ENCODE data around the gene NRXN3. TPM values are rescaled to one million over a fixed set of nuclear protein-coding genes. Genes with fewer than 3 reads are reported as not detected.

The NRXN3 gene
- total and polyA plus RNA-seq, 2 experiments from 2014 or later, result 1.0 to 1.8 TPM

DNA sequence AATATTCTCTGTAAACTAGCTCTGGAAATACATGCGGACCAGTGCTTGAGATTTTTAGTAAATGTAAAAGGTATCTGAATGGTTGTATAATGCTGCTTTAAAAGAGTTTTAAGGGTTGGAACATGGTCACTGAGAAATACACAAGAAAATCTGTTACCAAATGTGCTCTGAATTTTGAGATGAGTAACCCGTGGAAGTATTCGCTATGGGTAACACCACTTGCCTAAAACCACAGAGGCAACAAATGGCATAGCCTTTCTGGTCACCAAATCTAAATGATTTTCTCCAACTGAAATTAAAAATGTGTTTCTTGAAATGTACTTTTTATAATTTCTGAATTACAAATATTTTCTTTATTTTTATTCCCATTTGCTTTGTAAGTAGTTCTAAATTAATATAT is 1295.5 kb downstream of the NRXN3 start (continued):
- TF ChIP-seq, protein P1, sequence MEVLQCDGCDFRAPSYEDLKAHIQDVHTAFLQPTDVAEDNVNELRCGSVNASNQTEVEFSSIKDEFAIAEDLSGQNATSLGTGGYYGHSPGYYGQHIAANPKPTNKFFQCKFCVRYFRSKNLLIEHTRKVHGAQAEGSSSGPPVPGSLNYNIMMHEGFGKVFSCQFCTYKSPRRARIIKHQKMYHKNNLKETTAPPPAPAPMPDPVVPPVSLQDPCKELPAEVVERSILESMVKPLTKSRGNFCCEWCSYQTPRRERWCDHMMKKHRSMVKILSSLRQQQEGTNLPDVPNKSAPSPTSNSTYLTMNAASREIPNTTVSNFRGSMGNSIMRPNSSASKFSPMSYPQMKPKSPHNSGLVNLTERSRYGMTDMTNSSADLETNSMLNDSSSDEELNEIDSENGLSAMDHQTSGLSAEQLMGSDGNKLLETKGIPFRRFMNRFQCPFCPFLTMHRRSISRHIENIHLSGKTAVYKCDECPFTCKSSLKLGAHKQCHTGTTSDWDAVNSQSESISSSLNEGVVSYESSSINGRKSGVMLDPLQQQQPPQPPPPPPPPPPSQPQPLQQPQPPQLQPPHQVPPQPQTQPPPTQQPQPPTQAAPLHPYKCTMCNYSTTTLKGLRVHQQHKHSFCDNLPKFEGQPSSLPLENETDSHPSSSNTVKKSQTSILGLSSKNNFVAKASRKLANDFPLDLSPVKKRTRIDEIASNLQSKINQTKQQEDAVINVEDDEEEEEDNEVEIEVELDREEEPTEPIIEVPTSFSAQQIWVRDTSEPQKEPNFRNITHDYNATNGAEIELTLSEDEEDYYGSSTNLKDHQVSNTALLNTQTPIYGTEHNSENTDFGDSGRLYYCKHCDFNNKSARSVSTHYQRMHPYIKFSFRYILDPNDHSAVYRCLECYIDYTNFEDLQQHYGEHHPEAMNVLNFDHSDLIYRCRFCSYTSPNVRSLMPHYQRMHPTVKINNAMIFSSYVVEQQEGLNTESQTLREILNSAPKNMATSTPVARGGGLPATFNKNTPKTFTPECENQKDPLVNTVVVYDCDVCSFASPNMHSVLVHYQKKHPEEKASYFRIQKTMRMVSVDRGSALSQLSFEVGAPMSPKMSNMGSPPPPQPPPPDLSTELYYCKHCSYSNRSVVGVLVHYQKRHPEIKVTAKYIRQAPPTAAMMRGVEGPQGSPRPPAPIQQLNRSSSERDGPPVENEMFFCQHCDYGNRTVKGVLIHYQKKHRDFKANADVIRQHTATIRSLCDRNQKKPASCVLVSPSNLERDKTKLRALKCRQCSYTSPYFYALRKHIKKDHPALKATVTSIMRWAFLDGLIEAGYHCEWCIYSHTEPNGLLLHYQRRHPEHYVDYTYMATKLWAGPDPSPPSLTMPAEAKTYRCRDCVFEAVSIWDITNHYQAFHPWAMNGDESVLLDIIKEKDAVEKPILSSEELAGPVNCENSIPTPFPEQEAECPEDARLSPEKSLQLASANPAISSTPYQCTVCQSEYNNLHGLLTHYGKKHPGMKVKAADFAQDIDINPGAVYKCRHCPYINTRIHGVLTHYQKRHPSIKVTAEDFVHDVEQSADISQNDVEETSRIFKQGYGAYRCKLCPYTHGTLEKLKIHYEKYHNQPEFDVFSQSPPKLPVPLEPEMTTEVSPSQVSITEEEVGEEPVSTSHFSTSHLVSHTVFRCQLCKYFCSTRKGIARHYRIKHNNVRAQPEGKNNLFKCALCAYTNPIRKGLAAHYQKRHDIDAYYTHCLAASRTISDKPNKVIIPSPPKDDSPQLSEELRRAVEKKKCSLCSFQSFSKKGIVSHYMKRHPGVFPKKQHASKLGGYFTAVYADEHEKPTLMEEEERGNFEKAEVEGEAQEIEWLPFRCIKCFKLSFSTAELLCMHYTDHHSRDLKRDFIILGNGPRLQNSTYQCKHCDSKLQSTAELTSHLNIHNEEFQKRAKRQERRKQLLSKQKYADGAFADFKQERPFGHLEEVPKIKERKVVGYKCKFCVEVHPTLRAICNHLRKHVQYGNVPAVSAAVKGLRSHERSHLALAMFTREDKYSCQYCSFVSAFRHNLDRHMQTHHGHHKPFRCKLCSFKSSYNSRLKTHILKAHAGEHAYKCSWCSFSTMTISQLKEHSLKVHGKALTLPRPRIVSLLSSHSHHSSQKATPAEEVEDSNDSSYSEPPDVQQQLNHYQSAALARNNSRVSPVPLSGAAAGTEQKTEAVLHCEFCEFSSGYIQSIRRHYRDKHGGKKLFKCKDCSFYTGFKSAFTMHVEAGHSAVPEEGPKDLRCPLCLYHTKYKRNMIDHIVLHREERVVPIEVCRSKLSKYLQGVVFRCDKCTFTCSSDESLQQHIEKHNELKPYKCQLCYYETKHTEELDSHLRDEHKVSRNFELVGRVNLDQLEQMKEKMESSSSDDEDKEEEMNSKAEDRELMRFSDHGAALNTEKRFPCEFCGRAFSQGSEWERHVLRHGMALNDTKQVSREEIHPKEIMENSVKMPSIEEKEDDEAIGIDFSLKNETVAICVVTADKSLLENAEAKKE (CRISPR knock-in tag; IDR thresholded peaks at IDR 0.05), result no peak
- no peak for TF ChIP-seq EZH2phosphoT487 (IDR thresholded peaks at IDR 0.05; ENCODE audit: unreplicated experiment)
- TF ChIP-seq CREB1 (CRISPR knock-in tag; IDR thresholded peaks at IDR 0.05; ENCODE audit: low read depth), result no peak
- TF ChIP-seq CTCF (conservative IDR thresholded peaks at IDR 0.05; ENCODE audit: low read depth in 2 of 2), result no peak
- no peak for TF ChIP-seq STAT1 (IDR thresholded peaks at IDR 0.05; ENCODE audit: unreplicated experiment)
- TF ChIP-seq, protein P2, sequence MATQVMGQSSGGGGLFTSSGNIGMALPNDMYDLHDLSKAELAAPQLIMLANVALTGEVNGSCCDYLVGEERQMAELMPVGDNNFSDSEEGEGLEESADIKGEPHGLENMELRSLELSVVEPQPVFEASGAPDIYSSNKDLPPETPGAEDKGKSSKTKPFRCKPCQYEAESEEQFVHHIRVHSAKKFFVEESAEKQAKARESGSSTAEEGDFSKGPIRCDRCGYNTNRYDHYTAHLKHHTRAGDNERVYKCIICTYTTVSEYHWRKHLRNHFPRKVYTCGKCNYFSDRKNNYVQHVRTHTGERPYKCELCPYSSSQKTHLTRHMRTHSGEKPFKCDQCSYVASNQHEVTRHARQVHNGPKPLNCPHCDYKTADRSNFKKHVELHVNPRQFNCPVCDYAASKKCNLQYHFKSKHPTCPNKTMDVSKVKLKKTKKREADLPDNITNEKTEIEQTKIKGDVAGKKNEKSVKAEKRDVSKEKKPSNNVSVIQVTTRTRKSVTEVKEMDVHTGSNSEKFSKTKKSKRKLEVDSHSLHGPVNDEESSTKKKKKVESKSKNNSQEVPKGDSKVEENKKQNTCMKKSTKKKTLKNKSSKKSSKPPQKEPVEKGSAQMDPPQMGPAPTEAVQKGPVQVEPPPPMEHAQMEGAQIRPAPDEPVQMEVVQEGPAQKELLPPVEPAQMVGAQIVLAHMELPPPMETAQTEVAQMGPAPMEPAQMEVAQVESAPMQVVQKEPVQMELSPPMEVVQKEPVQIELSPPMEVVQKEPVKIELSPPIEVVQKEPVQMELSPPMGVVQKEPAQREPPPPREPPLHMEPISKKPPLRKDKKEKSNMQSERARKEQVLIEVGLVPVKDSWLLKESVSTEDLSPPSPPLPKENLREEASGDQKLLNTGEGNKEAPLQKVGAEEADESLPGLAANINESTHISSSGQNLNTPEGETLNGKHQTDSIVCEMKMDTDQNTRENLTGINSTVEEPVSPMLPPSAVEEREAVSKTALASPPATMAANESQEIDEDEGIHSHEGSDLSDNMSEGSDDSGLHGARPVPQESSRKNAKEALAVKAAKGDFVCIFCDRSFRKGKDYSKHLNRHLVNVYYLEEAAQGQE (IDR thresholded peaks at IDR 0.05; ENCODE audit: unreplicated experiment), result no peak
- TF ChIP-seq EZH2 (IDR thresholded peaks at IDR 0.05; ENCODE audit: low read depth, unreplicated experiment), result no peak
- TF ChIP-seq POLR2AphosphoS5 (IDR thresholded peaks at IDR 0.05; ENCODE audit: low read depth), result no peak
- no peak for TF ChIP-seq ZNF114 (CRISPR knock-in tag; IDR thresholded peaks at IDR 0.05)
- TF ChIP-seq ZNF331 (CRISPR knock-in tag; IDR thresholded peaks at IDR 0.05; ENCODE audit: low read depth), result no peak
- TF ChIP-seq, protein P3, sequence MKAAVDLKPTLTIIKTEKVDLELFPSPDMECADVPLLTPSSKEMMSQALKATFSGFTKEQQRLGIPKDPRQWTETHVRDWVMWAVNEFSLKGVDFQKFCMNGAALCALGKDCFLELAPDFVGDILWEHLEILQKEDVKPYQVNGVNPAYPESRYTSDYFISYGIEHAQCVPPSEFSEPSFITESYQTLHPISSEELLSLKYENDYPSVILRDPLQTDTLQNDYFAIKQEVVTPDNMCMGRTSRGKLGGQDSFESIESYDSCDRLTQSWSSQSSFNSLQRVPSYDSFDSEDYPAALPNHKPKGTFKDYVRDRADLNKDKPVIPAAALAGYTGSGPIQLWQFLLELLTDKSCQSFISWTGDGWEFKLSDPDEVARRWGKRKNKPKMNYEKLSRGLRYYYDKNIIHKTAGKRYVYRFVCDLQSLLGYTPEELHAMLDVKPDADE (IDR thresholded peaks at IDR 0.05), result no peak

Measured in GM23338 (cell line).